ENCODE data around the gene EPHX1.

EPHX1 gene

GRCh38 chr1:225859151-225859550 lies 49.2 kb downstream of the EPHX1 start:
- TF ChIP-seq POLR2A (IDR thresholded peaks at IDR 0.05; ENCODE audit: extremely low read depth, insufficient read length), result no peak
- no peak for TF ChIP-seq MAX (IDR thresholded peaks at IDR 0.05; ENCODE audit: low read depth, low read length)
- TF ChIP-seq MYC (IDR thresholded peaks at IDR 0.05; ENCODE audit: low read depth, low read length), result no peak
- no peak for TF ChIP-seq CTCF (IDR thresholded peaks at IDR 0.05; ENCODE audit: low read depth, low read length)
- no peak for DNase-seq (ENCODE audit: low read depth)
- H3K4me3 ChIP-seq (ENCODE audit: low read depth, low read length), result no peak overlapping the region

GRCh38 chr1:225860107-225860506 lies 50.2 kb downstream of the EPHX1 start:
- no peak for DNase-seq (ENCODE audit: low read depth)
- H3K4me3 ChIP-seq (ENCODE audit: low read depth, low read length), result no peak overlapping the region
- TF ChIP-seq CTCF (IDR thresholded peaks at IDR 0.05; ENCODE audit: low read depth, low read length) (no peak), POLR2A (IDR thresholded peaks at IDR 0.05; ENCODE audit: extremely low read depth, insufficient read length) (no peak), MYC (IDR thresholded peaks at IDR 0.05; ENCODE audit: low read depth, low read length) (no peak), MAX (IDR thresholded peaks at IDR 0.05; ENCODE audit: low read depth, low read length) (no peak)

GRCh38 chr1:225860876-225861441 lies 51.0 kb downstream of the EPHX1 start:
- TF ChIP-seq MYC (IDR thresholded peaks at IDR 0.05; ENCODE audit: low read depth, low read length) (no peak), CTCF (IDR thresholded peaks at IDR 0.05; ENCODE audit: low read depth, low read length) (no peak), POLR2A (IDR thresholded peaks at IDR 0.05; ENCODE audit: extremely low read depth, insufficient read length) (no peak), MAX (IDR thresholded peaks at IDR 0.05; ENCODE audit: low read depth, low read length) (no peak)
- DNase-seq (ENCODE audit: low read depth), result no peak
- no peak overlapping the region for H3K4me3 ChIP-seq (ENCODE audit: low read depth, low read length)

- no peak overlapping the region for H3K4me3 ChIP-seq (ENCODE audit: low read depth, low read length)
- TF ChIP-seq MAX (IDR thresholded peaks at IDR 0.05; ENCODE audit: low read depth, low read length) (no peak), MYC (IDR thresholded peaks at IDR 0.05; ENCODE audit: low read depth, low read length) (no peak), POLR2A (IDR thresholded peaks at IDR 0.05; ENCODE audit: extremely low read depth, insufficient read length) (no peak), CTCF (IDR thresholded peaks at IDR 0.05; ENCODE audit: low read depth, low read length) (no peak)
- DNase-seq (ENCODE audit: low read depth), result no peak
Measured at GRCh38 chr1:225861834-225862580, 52.1 kb downstream of the EPHX1 start.

- no peak for DNase-seq (ENCODE audit: low read depth)
- no peak overlapping the region for H3K4me3 ChIP-seq (ENCODE audit: low read depth, low read length)
- TF ChIP-seq MYC (IDR thresholded peaks at IDR 0.05; ENCODE audit: low read depth, low read length) (no peak), MAX (IDR thresholded peaks at IDR 0.05; ENCODE audit: low read depth, low read length) (no peak), POLR2A (IDR thresholded peaks at IDR 0.05; ENCODE audit: extremely low read depth, insufficient read length) (no peak), CTCF (IDR thresholded peaks at IDR 0.05; ENCODE audit: low read depth, low read length) (no peak)
Measured at GRCh38 chr1:225862581-225862950, 52.6 kb downstream of the EPHX1 start.

Measured in NB4 (cell line).